Hematopoietic multipotent progenitor cell treated with erythropoietin and hydrocortisone succinate and interleukin-3 and kit ligand, for 8 days (in vitro differentiated cells): ENCODE measurements around the gene TMED4.
A peak's percentile ranks its signal among the peaks of the same experiment; 100 is the strongest.
"Not testable (repeated sequence)": the region's sequence is repeated elsewhere in the genome, so short reads cannot be mapped to it uniquely, and the experiment has no call there.

ENCODE experiments used
- DNase-seq: peaks from one replicate; pipeline ENCODE4 v3.0.0-alpha.2; 2015

TMED4 gene

GRCh38 chr7:44568771-44569560 is 13.1 kb downstream of the TMED4 start:
- no peak for DNase-seq

- DNase-seq = no peak
These were observed 14.1 kb downstream of the TMED4 start for GRCh38 chr7:44567884-44568283.

- DNase-seq = no peak
These were observed 15.4 kb downstream of the TMED4 start for GRCh38 chr7:44566680-44567079.

GRCh38 chr7:44565795-44566559 is 16.1 kb downstream of the TMED4 start:
- DNase-seq = peak; percentile 90

GRCh38 chr7:44565097-44565794 is 16.8 kb downstream of the TMED4 start:
- DNase-seq = peak; percentile 75

GRCh38 chr7:44564606-44565005 is 17.4 kb downstream of the TMED4 start:
- DNase-seq = peak; percentile 27

GRCh38 chr7:44563171-44563679 is 18.8 kb downstream of the TMED4 start:
- DNase-seq = no peak

- not testable (repeated sequence) for DNase-seq
These were observed 19.4 kb downstream of the TMED4 start for GRCh38 chr7:44562622-44562962.

- peak; percentile 45 for DNase-seq
These were observed 19.9 kb downstream of the TMED4 start for GRCh38 chr7:44561962-44562621.

GRCh38 chr7:44561481-44561880 is 20.6 kb downstream of the TMED4 start:
- no peak for DNase-seq

GRCh38 chr7:44559485-44559884 is 22.5 kb downstream of the TMED4 start:
- DNase-seq = no peak

- no peak for DNase-seq
These were observed 24.5 kb downstream of the TMED4 start for GRCh38 chr7:44557485-44557884.

- DNase-seq = no peak
These were observed 26.7 kb downstream of the TMED4 start for GRCh38 chr7:44555350-44555749.

- DNase-seq = not testable (repeated sequence)
These were observed 29.5 kb downstream of the TMED4 start for GRCh38 chr7:44552473-44553005.

- DNase-seq = no peak
These were observed 32.6 kb downstream of the TMED4 start for GRCh38 chr7:44549457-44549856.

GRCh38 chr7:44548893-44549292 is 33.1 kb downstream of the TMED4 start:
- DNase-seq = no peak

- DNase-seq = no peak
These were observed 34.3 kb downstream of the TMED4 start for GRCh38 chr7:44547536-44548231.

- peak; percentile 51 for DNase-seq
These were observed 40.0 kb downstream of the TMED4 start for GRCh38 chr7:44541876-44542610.

GRCh38 chr7:44541028-44541869 is 40.8 kb downstream of the TMED4 start, which contains the start of gene NPC1L1:
Gene NPC1L1 (minus strand): TSS chr7:44541330. CDS start chr7:44541259, 71 bp downstream.
- DNase-seq = peak; percentile 84

- no peak for DNase-seq
These were observed 41.4 kb downstream of the TMED4 start for GRCh38 chr7:44540592-44541027.
